ENCODE measurements around the gene PTGES3. TPM values are rescaled to one million over a fixed set of nuclear protein-coding genes. Genes with fewer than 3 reads are reported as not detected.

Gene PTGES3
- total and polyA plus RNA-seq, 10 of the 15 experiments (the other 5 are each of a cell fraction or from before 2014, with no cell fraction given) = 117 to 520 (median 175) TPM

DNA sequence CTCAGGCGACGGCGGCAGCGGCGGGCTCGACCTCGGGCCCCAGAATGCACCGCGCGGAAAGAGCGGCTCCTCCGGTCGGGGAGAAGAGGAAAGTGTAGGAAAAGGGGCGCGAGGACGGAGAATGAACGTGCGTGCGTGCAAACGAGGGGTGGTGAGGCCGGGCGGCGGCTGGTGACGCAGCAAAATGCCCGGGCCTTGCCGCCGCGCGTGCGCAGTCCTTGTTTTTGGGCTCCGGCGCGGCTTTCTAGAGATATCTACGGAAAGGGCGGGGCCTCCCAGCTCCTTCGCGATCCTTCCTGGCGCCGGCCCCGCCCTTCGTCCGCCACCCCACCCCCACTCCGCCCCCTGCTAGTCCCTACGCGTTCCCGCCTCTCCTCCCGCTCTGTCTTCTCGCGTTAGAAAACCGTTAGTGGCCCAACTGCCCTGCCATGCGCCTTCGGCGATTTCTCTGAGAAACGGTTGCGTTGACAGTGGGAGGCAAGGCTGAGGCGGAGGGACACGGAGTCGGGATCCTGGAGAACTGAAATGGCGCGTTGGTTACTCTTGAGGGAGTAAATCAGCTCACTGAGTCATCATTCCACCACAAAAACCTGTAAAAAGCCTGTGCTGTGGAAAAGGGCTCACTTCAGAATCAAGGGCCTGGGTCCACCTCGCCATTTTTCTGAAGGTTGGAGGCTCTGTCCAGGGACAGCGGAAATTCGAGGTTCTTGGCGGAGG lies at the start of gene PTGES3 (continued):
- TF ChIP-seq SRF (IDR thresholded peaks at IDR 0.05; ENCODE audit: low read depth in 2 of 2, low read length in 2 of 2) (no peak), CREM (IDR thresholded peaks at IDR 0.05; ENCODE audit: low read depth) (peak; percentile 96), POLR2AphosphoS5 (IDR thresholded peaks at IDR 0.05; ENCODE audit: low read length) (peak; percentile 97), SREBF1 (IDR thresholded peaks at IDR 0.05; ENCODE audit: low read length) (no peak), NR2C2 (IDR thresholded peaks at IDR 0.05; ENCODE audit: borderline replicate concordance, control insufficient read depth, insufficient read length, low read depth) (no peak), EED (IDR thresholded peaks at IDR 0.05; ENCODE audit: low read depth) (peak; percentile 50; the same call in 1 of the 2 replicates), RAD21 (IDR thresholded peaks at IDR 0.05; ENCODE audit: insufficient read depth, low read depth, low read length) (no peak), ZNF384 (IDR thresholded peaks at IDR 0.05; ENCODE audit: borderline replicate concordance, low read depth, low read length) (peak; percentile 25; the same call in 1 of the 2 replicates), HDAC2 (IDR thresholded peaks at IDR 0.05) (no peak), SUPT20H (IDR thresholded peaks at IDR 0.05; ENCODE audit: borderline replicate concordance, control insufficient read depth, low read depth, low read length) (no peak)
- TF ChIP-seq, protein P1, sequence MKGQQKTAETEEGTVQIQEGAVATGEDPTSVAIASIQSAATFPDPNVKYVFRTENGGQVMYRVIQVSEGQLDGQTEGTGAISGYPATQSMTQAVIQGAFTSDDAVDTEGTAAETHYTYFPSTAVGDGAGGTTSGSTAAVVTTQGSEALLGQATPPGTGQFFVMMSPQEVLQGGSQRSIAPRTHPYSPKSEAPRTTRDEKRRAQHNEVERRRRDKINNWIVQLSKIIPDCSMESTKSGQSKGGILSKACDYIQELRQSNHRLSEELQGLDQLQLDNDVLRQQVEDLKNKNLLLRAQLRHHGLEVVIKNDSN (IDR thresholded peaks at IDR 0.05; ENCODE audit: borderline replicate concordance, extremely low read length, insufficient read depth, low read depth, low read length) = no peak
- TF ChIP-seq, protein P2, sequence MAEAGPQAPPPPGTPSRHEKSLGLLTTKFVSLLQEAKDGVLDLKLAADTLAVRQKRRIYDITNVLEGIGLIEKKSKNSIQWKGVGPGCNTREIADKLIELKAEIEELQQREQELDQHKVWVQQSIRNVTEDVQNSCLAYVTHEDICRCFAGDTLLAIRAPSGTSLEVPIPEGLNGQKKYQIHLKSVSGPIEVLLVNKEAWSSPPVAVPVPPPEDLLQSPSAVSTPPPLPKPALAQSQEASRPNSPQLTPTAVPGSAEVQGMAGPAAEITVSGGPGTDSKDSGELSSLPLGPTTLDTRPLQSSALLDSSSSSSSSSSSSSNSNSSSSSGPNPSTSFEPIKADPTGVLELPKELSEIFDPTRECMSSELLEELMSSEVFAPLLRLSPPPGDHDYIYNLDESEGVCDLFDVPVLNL (IDR thresholded peaks at IDR 0.05; ENCODE audit: low read depth, low read length) = no peak
- TF ChIP-seq, protein P3, sequence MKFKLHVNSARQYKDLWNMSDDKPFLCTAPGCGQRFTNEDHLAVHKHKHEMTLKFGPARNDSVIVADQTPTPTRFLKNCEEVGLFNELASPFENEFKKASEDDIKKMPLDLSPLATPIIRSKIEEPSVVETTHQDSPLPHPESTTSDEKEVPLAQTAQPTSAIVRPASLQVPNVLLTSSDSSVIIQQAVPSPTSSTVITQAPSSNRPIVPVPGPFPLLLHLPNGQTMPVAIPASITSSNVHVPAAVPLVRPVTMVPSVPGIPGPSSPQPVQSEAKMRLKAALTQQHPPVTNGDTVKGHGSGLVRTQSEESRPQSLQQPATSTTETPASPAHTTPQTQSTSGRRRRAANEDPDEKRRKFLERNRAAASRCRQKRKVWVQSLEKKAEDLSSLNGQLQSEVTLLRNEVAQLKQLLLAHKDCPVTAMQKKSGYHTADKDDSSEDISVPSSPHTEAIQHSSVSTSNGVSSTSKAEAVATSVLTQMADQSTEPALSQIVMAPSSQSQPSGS (IDR thresholded peaks at IDR 0.05; ENCODE audit: low read length) = no peak
- TF ChIP-seq, protein P4, sequence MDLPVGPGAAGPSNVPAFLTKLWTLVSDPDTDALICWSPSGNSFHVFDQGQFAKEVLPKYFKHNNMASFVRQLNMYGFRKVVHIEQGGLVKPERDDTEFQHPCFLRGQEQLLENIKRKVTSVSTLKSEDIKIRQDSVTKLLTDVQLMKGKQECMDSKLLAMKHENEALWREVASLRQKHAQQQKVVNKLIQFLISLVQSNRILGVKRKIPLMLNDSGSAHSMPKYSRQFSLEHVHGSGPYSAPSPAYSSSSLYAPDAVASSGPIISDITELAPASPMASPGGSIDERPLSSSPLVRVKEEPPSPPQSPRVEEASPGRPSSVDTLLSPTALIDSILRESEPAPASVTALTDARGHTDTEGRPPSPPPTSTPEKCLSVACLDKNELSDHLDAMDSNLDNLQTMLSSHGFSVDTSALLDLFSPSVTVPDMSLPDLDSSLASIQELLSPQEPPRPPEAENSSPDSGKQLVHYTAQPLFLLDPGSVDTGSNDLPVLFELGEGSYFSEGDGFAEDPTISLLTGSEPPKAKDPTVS (IDR thresholded peaks at IDR 0.05; ENCODE audit: low read depth, low read length) = peak; percentile 98
